GM23338 (cell line): ENCODE measurements around the gene ATP12A. TPM values are rescaled to one million over a fixed set of nuclear protein-coding genes. Genes with fewer than 3 reads are reported as not detected.

Experiments used
- ATAC-seq: fragments of 200-7000 bp; cut with Tn5 transposase; 3 replicates; pipeline ENCODE4 v1.9.1; 2020
- DNase-seq: peaks from one replicate; pipeline ENCODE4 v3.0.0-alpha.2; 2015; ENCODE audit warnings: low spot score
- H2AFZ ChIP-seq: fragments of 200-600 bp; sonication (generic); 2 replicates; pipeline ENCODE4 v1.8.0; 2016; ENCODE audit warnings: antibody characterized with exemption, mild to moderate bottlenecking, moderate library complexity
- H3F3A ChIP-seq: fragments of 200-600 bp; sonication (generic); replicated peaks from 2 replicates; pipeline ENCODE4 v1.8.0; 2017; ENCODE audit warnings: antibody characterized with exemption, mixed run types, low read depth
- H3K27ac ChIP-seq: fragments of 200-600 bp; sonication (generic); 2 replicates; pipeline ENCODE4 v1.6.1; 2016; ENCODE audit warnings: low read depth
- H3K27me3 ChIP-seq: fragments of 200-600 bp; sonication (generic); 2 replicates; pipeline ENCODE4 v1.8.0; 2016; ENCODE audit warnings: mild to moderate bottlenecking, mixed run types, moderate library complexity; ENCODE audit not compliant: insufficient read depth
- H3K36me3 ChIP-seq: fragments of 200-600 bp; sonication (generic); 2 replicates; pipeline ENCODE4 v1.8.0; 2016; ENCODE audit warnings: mild to moderate bottlenecking; ENCODE audit not compliant: insufficient read depth
- H3K4me1 ChIP-seq: fragments of 200-600 bp; sonication (generic); 2 replicates; pipeline ENCODE4 v1.8.0; 2016; ENCODE audit warnings: mild to moderate bottlenecking, moderate library complexity; ENCODE audit not compliant: insufficient read depth
- H3K4me2 ChIP-seq: fragments of 200-600 bp; sonication (generic); 2 replicates; pipeline ENCODE4 v1.7.1; 2017; ENCODE audit warnings: mixed run types
- H3K4me3 ChIP-seq: fragments of 200-600 bp; sonication (generic); 2 replicates; pipeline ENCODE4 v1.6.1; 2016; ENCODE audit warnings: mixed run types
- H3K79me2 ChIP-seq: fragments of 200-600 bp; sonication (generic); replicated peaks from 2 replicates; pipeline ENCODE4 v1.8.0; 2017; ENCODE audit warnings: mild to moderate bottlenecking; ENCODE audit not compliant: insufficient read depth
- H3K9me2 ChIP-seq: fragments of 200-600 bp; sonication (generic); 2 replicates; pipeline ENCODE4 v1.8.0; 2017; ENCODE audit not compliant: insufficient read depth
- H4K20me1 ChIP-seq: fragments of 200-600 bp; sonication (generic); replicated peaks from 2 replicates; pipeline ENCODE4 v1.8.0; 2017; ENCODE audit warnings: mild to moderate bottlenecking; ENCODE audit not compliant: insufficient read depth
- H3K27ac Mint-ChIP-seq: 2 replicates; pipeline ENCODE4 v1.8.0; 2020; ENCODE audit warnings: inconsistent platforms, mild to moderate bottlenecking, moderate library complexity, mixed read lengths
- H3K27me3 Mint-ChIP-seq: 3 replicates; pipeline ENCODE4 v1.8.0; 2022; ENCODE audit warnings: low read depth, mild to moderate bottlenecking, moderate library complexity, mixed read lengths, inconsistent platforms; ENCODE audit not compliant: insufficient read depth, poor library complexity
- H3K36me3 Mint-ChIP-seq: 3 replicates; pipeline ENCODE4 v1.8.0; 2021; ENCODE audit warnings: low read depth, mild to moderate bottlenecking, inconsistent platforms, moderate library complexity, mixed read lengths
- H3K4me1 Mint-ChIP-seq: 3 replicates; pipeline ENCODE4 v1.8.0; 2020; ENCODE audit warnings: mild to moderate bottlenecking, inconsistent platforms, mixed read lengths
- H3K4me3 Mint-ChIP-seq: 3 replicates; pipeline ENCODE4 v1.8.0; 2021; ENCODE audit warnings: moderate library complexity, mild to moderate bottlenecking, inconsistent platforms, mixed read lengths
- H3K9me3 Mint-ChIP-seq: 3 replicates; pipeline ENCODE4 v1.8.0; 2020; ENCODE audit warnings: moderate library complexity, mild to moderate bottlenecking, inconsistent platforms, mixed read lengths
- CREB1 ChIP-seq: fragments of 250-450 bp; sonication (Bioruptor Pico); IDR thresholded peaks from 2 replicates; pipeline ENCODE4 v1.5.0; 2020; ENCODE audit warnings: low read depth, mild to moderate bottlenecking, moderate library complexity
- EZH2 ChIP-seq: fragments of 200-600 bp; sonication (generic); IDR thresholded peaks from one replicate; pipeline ENCODE4 v1.8.0; 2017; ENCODE audit warnings: antibody characterized with exemption, mild to moderate bottlenecking, low read depth; ENCODE audit not compliant: unreplicated experiment
- EZH2phosphoT487 ChIP-seq: fragments of 200-600 bp; sonication (generic); IDR thresholded peaks from one replicate; pipeline ENCODE4 v1.8.1; 2018; ENCODE audit warnings: antibody characterized with exemption; ENCODE audit not compliant: unreplicated experiment
- JUNB ChIP-seq: IDR thresholded peaks from one replicate; pipeline ENCODE4 v1.6.1; 2016; ENCODE audit warnings: antibody characterized with exemption; ENCODE audit not compliant: unreplicated experiment
- NANOG ChIP-seq: IDR thresholded peaks from 2 replicates; pipeline ENCODE4 v1.6.1; 2016; ENCODE audit warnings: antibody characterized with exemption, borderline replicate concordance
- STAT1 ChIP-seq: IDR thresholded peaks from one replicate; pipeline ENCODE4 v1.6.1; 2016; ENCODE audit warnings: antibody characterized with exemption; ENCODE audit not compliant: unreplicated experiment
- ZNF114 ChIP-seq: fragments of 250-450 bp; sonication (Bioruptor Pico); IDR thresholded peaks from 2 replicates; pipeline ENCODE4 v1.5.0; 2020; ENCODE audit warnings: mild to moderate bottlenecking, moderate library complexity
- ZNF331 ChIP-seq: fragments of 250-450 bp; sonication (Bioruptor Pico); IDR thresholded peaks from 2 replicates; pipeline ENCODE4 v1.5.0; 2020; ENCODE audit warnings: low read depth, mild to moderate bottlenecking, moderate library complexity
- polyA plus RNA-seq: library from polyadenylated mRNA; unstranded; fragments of >200 nt; fragmentation: Nextera tagmentation; extraction: Ambion mirVana; gene quantifications from 2 replicates; pipeline ENCODE4 v1.2.1, GENCODE V29; 2016
- total RNA-seq: library from RNA; depleted of rRNA; stranded (reverse); fragments of >200 nt; shearing (Covaris generic); gene quantifications from 2 replicates; pipeline ENCODE4 v1.2.3, GENCODE V29; 2014
- TF ChIP-seq, protein P1 (sequence below): IDR thresholded peaks from one replicate; pipeline ENCODE4 v1.6.1; 2018; ENCODE audit warnings: antibody characterized with exemption; ENCODE audit not compliant: unreplicated experiment
- TF ChIP-seq, protein P2 (sequence below): fragments of 250-450 bp; sonication (Bioruptor Pico); IDR thresholded peaks from 2 replicates; pipeline ENCODE4 v1.5.0; 2020; ENCODE audit warnings: mild to moderate bottlenecking, moderate library complexity

The ATP12A gene
- total and polyA plus RNA-seq, 2 experiments from 2014 or later = 0.40 to 1.0 TPM

DNA sequence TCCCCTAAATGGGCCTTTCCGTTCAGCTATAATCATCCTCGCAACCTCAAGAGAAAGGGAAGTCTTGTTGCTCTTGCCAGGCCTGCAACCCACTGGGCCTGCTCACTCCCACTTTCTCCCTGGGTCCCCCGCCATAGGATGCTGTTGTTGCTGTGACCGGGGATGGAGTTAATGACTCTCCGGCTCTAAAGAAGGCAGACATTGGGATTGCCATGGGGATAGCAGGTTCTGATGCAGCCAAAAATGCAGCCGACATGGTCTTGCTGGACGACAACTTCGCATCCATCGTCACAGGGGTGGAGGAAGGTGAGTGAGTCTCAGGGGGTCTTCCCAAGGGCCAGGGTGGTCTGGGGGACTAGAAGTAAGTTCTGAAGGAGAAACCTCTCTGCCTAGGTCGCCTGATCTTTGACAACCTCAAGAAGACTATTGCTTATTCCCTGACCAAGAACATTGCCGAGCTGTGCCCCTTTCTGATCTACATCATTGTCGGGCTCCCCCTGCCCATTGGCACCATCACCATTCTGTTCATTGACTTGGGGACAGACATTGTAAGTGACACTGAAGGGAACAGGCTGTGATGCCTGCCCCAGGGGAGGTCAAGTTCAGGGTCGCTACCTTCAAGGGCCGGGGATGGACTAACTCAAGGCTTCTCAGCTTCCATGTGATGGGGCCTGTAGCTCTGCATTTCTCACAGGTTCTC lies 26.8 kb downstream of the ATP12A start:
- no peaks in the 10 kb centered on the region for H3F3A ChIP-seq
- DNase-seq (no peak), ATAC-seq (no peak)
- no peak overlapping the region for H3K27ac ChIP-seq
- no peak overlapping the region for H3K4me3 ChIP-seq
- H3K4me3 Mint-ChIP-seq = no peak overlapping the region
- H4K20me1 ChIP-seq = no peaks in the 10 kb centered on the region; the same call in 1 of the 2 replicates
- no peaks in the 10 kb centered on the region for H3K27me3 ChIP-seq
- H3K79me2 ChIP-seq = no peaks in the 10 kb centered on the region
- H3K4me2 ChIP-seq = no peak overlapping the region
- H3K4me1 Mint-ChIP-seq = peaks cover 4% of the 10 kb centered on the region
- H3K9me2 ChIP-seq = no peaks in the 10 kb centered on the region
- H3K27ac Mint-ChIP-seq = no peak overlapping the region
- TF ChIP-seq EZH2 (no peak), JUNB (no peak), NANOG (no peak), EZH2phosphoT487 (no peak), ZNF331 (CRISPR knock-in tag) (no peak)
- TF ChIP-seq, protein P1, sequence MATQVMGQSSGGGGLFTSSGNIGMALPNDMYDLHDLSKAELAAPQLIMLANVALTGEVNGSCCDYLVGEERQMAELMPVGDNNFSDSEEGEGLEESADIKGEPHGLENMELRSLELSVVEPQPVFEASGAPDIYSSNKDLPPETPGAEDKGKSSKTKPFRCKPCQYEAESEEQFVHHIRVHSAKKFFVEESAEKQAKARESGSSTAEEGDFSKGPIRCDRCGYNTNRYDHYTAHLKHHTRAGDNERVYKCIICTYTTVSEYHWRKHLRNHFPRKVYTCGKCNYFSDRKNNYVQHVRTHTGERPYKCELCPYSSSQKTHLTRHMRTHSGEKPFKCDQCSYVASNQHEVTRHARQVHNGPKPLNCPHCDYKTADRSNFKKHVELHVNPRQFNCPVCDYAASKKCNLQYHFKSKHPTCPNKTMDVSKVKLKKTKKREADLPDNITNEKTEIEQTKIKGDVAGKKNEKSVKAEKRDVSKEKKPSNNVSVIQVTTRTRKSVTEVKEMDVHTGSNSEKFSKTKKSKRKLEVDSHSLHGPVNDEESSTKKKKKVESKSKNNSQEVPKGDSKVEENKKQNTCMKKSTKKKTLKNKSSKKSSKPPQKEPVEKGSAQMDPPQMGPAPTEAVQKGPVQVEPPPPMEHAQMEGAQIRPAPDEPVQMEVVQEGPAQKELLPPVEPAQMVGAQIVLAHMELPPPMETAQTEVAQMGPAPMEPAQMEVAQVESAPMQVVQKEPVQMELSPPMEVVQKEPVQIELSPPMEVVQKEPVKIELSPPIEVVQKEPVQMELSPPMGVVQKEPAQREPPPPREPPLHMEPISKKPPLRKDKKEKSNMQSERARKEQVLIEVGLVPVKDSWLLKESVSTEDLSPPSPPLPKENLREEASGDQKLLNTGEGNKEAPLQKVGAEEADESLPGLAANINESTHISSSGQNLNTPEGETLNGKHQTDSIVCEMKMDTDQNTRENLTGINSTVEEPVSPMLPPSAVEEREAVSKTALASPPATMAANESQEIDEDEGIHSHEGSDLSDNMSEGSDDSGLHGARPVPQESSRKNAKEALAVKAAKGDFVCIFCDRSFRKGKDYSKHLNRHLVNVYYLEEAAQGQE = no peak
- peaks cover 6% of the 10 kb centered on the region for H3K27me3 Mint-ChIP-seq
- no peaks in the 10 kb centered on the region for H3K4me1 ChIP-seq
- no peak overlapping the region for H2AFZ ChIP-seq
- H3K36me3 Mint-ChIP-seq = no peaks in the 10 kb centered on the region
- H3K9me3 Mint-ChIP-seq = no peaks in the 10 kb centered on the region
- no peaks in the 10 kb centered on the region for H3K36me3 ChIP-seq

DNA sequence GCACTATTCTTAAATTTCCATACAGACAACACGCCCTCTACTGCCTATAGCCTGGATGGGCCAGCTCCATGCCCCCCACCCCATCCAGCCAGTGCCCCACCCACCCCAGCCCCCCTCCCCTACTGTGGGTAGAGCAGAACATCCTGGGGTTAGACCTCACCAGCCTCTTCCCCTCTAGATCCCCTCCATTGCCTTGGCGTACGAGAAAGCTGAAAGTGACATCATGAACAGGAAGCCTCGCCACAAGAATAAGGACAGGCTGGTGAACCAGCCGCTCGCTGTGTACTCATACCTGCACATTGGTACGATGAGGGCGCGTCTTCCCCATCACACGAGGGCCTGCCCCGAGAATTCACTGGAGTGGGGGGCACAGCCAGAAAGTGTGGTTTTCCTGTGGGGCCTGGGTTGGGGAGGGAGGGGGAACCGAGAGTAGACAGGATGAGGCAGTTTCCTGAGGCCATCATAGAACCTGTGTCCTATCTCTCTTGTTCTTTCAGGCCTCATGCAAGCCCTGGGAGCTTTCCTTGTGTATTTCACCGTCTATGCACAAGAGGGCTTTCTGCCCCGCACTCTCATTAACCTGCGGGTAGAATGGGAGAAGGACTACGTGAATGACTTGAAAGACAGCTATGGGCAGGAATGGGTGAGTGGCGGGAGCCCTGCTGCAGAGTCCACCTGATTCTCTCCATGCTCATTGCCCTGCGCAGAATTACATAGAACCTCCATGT lies 29.1 kb downstream of the ATP12A start:
- H3K36me3 Mint-ChIP-seq = no peaks in the 10 kb centered on the region
- no peak for TF ChIP-seq EZH2phosphoT487
- no peak for TF ChIP-seq NANOG
- TF ChIP-seq ZNF331 (CRISPR knock-in tag) = no peak
- TF ChIP-seq ZNF114 (CRISPR knock-in tag) = no peak
- TF ChIP-seq, protein P2, sequence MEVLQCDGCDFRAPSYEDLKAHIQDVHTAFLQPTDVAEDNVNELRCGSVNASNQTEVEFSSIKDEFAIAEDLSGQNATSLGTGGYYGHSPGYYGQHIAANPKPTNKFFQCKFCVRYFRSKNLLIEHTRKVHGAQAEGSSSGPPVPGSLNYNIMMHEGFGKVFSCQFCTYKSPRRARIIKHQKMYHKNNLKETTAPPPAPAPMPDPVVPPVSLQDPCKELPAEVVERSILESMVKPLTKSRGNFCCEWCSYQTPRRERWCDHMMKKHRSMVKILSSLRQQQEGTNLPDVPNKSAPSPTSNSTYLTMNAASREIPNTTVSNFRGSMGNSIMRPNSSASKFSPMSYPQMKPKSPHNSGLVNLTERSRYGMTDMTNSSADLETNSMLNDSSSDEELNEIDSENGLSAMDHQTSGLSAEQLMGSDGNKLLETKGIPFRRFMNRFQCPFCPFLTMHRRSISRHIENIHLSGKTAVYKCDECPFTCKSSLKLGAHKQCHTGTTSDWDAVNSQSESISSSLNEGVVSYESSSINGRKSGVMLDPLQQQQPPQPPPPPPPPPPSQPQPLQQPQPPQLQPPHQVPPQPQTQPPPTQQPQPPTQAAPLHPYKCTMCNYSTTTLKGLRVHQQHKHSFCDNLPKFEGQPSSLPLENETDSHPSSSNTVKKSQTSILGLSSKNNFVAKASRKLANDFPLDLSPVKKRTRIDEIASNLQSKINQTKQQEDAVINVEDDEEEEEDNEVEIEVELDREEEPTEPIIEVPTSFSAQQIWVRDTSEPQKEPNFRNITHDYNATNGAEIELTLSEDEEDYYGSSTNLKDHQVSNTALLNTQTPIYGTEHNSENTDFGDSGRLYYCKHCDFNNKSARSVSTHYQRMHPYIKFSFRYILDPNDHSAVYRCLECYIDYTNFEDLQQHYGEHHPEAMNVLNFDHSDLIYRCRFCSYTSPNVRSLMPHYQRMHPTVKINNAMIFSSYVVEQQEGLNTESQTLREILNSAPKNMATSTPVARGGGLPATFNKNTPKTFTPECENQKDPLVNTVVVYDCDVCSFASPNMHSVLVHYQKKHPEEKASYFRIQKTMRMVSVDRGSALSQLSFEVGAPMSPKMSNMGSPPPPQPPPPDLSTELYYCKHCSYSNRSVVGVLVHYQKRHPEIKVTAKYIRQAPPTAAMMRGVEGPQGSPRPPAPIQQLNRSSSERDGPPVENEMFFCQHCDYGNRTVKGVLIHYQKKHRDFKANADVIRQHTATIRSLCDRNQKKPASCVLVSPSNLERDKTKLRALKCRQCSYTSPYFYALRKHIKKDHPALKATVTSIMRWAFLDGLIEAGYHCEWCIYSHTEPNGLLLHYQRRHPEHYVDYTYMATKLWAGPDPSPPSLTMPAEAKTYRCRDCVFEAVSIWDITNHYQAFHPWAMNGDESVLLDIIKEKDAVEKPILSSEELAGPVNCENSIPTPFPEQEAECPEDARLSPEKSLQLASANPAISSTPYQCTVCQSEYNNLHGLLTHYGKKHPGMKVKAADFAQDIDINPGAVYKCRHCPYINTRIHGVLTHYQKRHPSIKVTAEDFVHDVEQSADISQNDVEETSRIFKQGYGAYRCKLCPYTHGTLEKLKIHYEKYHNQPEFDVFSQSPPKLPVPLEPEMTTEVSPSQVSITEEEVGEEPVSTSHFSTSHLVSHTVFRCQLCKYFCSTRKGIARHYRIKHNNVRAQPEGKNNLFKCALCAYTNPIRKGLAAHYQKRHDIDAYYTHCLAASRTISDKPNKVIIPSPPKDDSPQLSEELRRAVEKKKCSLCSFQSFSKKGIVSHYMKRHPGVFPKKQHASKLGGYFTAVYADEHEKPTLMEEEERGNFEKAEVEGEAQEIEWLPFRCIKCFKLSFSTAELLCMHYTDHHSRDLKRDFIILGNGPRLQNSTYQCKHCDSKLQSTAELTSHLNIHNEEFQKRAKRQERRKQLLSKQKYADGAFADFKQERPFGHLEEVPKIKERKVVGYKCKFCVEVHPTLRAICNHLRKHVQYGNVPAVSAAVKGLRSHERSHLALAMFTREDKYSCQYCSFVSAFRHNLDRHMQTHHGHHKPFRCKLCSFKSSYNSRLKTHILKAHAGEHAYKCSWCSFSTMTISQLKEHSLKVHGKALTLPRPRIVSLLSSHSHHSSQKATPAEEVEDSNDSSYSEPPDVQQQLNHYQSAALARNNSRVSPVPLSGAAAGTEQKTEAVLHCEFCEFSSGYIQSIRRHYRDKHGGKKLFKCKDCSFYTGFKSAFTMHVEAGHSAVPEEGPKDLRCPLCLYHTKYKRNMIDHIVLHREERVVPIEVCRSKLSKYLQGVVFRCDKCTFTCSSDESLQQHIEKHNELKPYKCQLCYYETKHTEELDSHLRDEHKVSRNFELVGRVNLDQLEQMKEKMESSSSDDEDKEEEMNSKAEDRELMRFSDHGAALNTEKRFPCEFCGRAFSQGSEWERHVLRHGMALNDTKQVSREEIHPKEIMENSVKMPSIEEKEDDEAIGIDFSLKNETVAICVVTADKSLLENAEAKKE (CRISPR knock-in tag) = no peak
- no peak for TF ChIP-seq CREB1 (CRISPR knock-in tag)
- TF ChIP-seq STAT1 = no peak
- H3K27ac Mint-ChIP-seq = no peak overlapping the region

More for the DNA sequence above, 29.1 kb downstream of the ATP12A start:
- H2AFZ ChIP-seq = no peak overlapping the region
- H3K4me3 ChIP-seq = no peak overlapping the region
- DNase-seq = peak; percentile 26
- peaks cover 4% of the 10 kb centered on the region for H3K4me1 Mint-ChIP-seq
- H3K27ac ChIP-seq = no peak overlapping the region
- H3K27me3 ChIP-seq = no peaks in the 10 kb centered on the region
- H3K4me3 Mint-ChIP-seq = no peak overlapping the region
- no peaks in the 10 kb centered on the region for H3K4me1 ChIP-seq
- peaks cover 6% of the 10 kb centered on the region for H3K27me3 Mint-ChIP-seq
- H3F3A ChIP-seq = no peaks in the 10 kb centered on the region
- H3K9me2 ChIP-seq = no peaks in the 10 kb centered on the region
- H4K20me1 ChIP-seq = no peaks in the 10 kb centered on the region
- ATAC-seq = peak; percentile 65
- no peak overlapping the region for H3K4me2 ChIP-seq
- no peaks in the 10 kb centered on the region for H3K9me3 Mint-ChIP-seq
- no peaks in the 10 kb centered on the region for H3K79me2 ChIP-seq
- H3K36me3 ChIP-seq = no peaks in the 10 kb centered on the region
